ENCODE data around the gene GDF7.
A peak's percentile ranks its signal among the peaks of the same experiment; 100 is the strongest.

GDF7 gene

GRCh38 chr2:20649976-20650375 lies 17.0 kb upstream of the GDF7 start:
- no peak for TF ChIP-seq CTCF (IDR thresholded peaks at IDR 0.05; ENCODE audit: low read depth, low read length)
- H3K4me3 ChIP-seq (ENCODE audit: low read depth, low read length) = peak overlapping the region; percentile 89

GRCh38 chr2:20650393-20650876 lies 16.5 kb upstream of the GDF7 start:
- H3K4me3 ChIP-seq (ENCODE audit: low read depth, low read length) = peak overlapping the region; percentile 89
- 0 out of 2 replicates have a peak, but pooled peaks have one; percentile 5 for TF ChIP-seq CTCF (IDR thresholded peaks at IDR 0.05; ENCODE audit: low read depth, low read length)

GRCh38 chr2:20650877-20651730 lies 15.8 kb upstream of the GDF7 start, which contains the start of gene HS1BP3:
TSS of gene HS1BP3 (minus strand) at chr2:20651098. CDS start at chr2:20651063, 35 bp downstream.
- TF ChIP-seq CTCF (IDR thresholded peaks at IDR 0.05; ENCODE audit: low read depth, low read length) = peak; percentile 39; the same call in 1 of the 2 replicates
- peak within 1 kb of the TSS; percentile 89 for H3K4me3 ChIP-seq (ENCODE audit: low read depth, low read length)

- peak overlapping the region; percentile 89 for H3K4me3 ChIP-seq (ENCODE audit: low read depth, low read length)
- TF ChIP-seq CTCF (IDR thresholded peaks at IDR 0.05; ENCODE audit: low read depth, low read length) = no peak
These were observed 15.2 kb upstream of the GDF7 start for GRCh38 chr2:20651731-20652099.

- TF ChIP-seq CTCF (IDR thresholded peaks at IDR 0.05; ENCODE audit: low read depth, low read length) = no peak
- no peak overlapping the region for H3K4me3 ChIP-seq (ENCODE audit: low read depth, low read length)
These were observed 14.8 kb upstream of the GDF7 start for GRCh38 chr2:20652141-20652540.

GRCh38 chr2:20652673-20653575 lies 14.0 kb upstream of the GDF7 start:
- TF ChIP-seq CTCF (IDR thresholded peaks at IDR 0.05; ENCODE audit: low read depth, low read length) = no peak

More at GRCh38 chr2:20652673-20653575, 14.0 kb upstream of the GDF7 start:
- no peak overlapping the region for H3K4me3 ChIP-seq (ENCODE audit: low read depth, low read length)
